Neural progenitor cell (in vitro differentiated cells): ENCODE measurements around the gene GAMT. TPM values are rescaled to one million over a fixed set of nuclear protein-coding genes. Genes with fewer than 3 reads are reported as not detected.

ENCODE experiments used
- DNase-seq: peaks from one replicate; pipeline ENCODE4 v3.0.0-alpha.2; 2016; ENCODE audit warnings: low spot score
- H2AFZ ChIP-seq: fragments of 200-600 bp; sonication (generic); replicated peaks from 2 replicates; pipeline ENCODE4 v1.6.1; 2016; ENCODE audit warnings: antibody characterized with exemption
- H3F3A ChIP-seq: fragments of 200-600 bp; sonication (generic); 2 replicates; pipeline ENCODE4 v1.6.1; 2016; ENCODE audit warnings: antibody characterized with exemption, low read depth
- H3K27ac ChIP-seq: fragments of 200-600 bp; sonication (generic); 2 replicates; pipeline ENCODE4 v1.5.1; 2016; ENCODE audit warnings: mild to moderate bottlenecking
- H3K27me3 ChIP-seq: fragments of 200-600 bp; sonication (generic); 2 replicates; pipeline ENCODE4 v1.6.1; 2016; ENCODE audit warnings: mild to moderate bottlenecking, moderate library complexity
- H3K36me3 ChIP-seq: fragments of 200-600 bp; sonication (generic); 2 replicates; pipeline ENCODE4 v1.5.1; 2016
- H3K4me1 ChIP-seq: fragments of 200-600 bp; sonication (generic); 2 replicates; pipeline ENCODE4 v1.6.1; 2016; ENCODE audit warnings: mixed run types
- H3K4me2 ChIP-seq: fragments of 200-600 bp; sonication (generic); 2 replicates; pipeline ENCODE4 v1.6.1; 2016
- H3K4me3 ChIP-seq: fragments of 200-600 bp; sonication (generic); 2 replicates; pipeline ENCODE4 v1.5.1; 2016
- H3K79me2 ChIP-seq: fragments of 200-600 bp; sonication (generic); 2 replicates; pipeline ENCODE4 v1.6.1; 2016; ENCODE audit warnings: low read depth
- H3K9ac ChIP-seq: fragments of 200-600 bp; sonication (generic); 2 replicates; pipeline ENCODE4 v1.6.1; 2016
- H3K9me3 ChIP-seq: fragments of 200-600 bp; sonication (generic); 2 replicates; pipeline ENCODE4 v1.5.1; 2016; ENCODE audit warnings: low read depth
- H4K20me1 ChIP-seq: fragments of 200-600 bp; sonication (generic); 2 replicates; pipeline ENCODE4 v1.6.1; 2016; ENCODE audit warnings: low read depth
- H3K27ac Mint-ChIP-seq: 3 replicates; pipeline ENCODE4 v1.8.0; 2021; ENCODE audit warnings: mixed read lengths
- H3K27me3 Mint-ChIP-seq: 2 replicates; pipeline ENCODE4 v1.8.0; 2022; ENCODE audit warnings: low read depth, mild to moderate bottlenecking, inconsistent platforms, moderate library complexity, mixed read lengths; ENCODE audit not compliant: insufficient read depth
- H3K36me3 Mint-ChIP-seq: 3 replicates; pipeline ENCODE4 v1.8.0; 2021; ENCODE audit warnings: mixed read lengths
- H3K4me1 Mint-ChIP-seq: 3 replicates; pipeline ENCODE4 v1.8.0; 2021; ENCODE audit warnings: mixed read lengths
- H3K4me3 Mint-ChIP-seq: 3 replicates; pipeline ENCODE4 v1.8.0; 2021; ENCODE audit warnings: mild to moderate bottlenecking, moderate library complexity, mixed read lengths
- H3K9me3 Mint-ChIP-seq: 3 replicates; pipeline ENCODE4 v1.8.0; 2020; ENCODE audit warnings: mixed read lengths
- CTCF ChIP-seq: fragments of 200-600 bp; sonication (generic); IDR thresholded peaks from 2 replicates; pipeline ENCODE4 v1.5.1; 2017; ENCODE audit warnings: antibody characterized with exemption, mild to moderate bottlenecking
- EZH2 ChIP-seq: fragments of 200-600 bp; sonication (generic); IDR thresholded peaks from 2 replicates; pipeline ENCODE4 v1.6.1; 2017; ENCODE audit warnings: antibody characterized with exemption, mild to moderate bottlenecking, moderate library complexity
- EZH2phosphoT487 ChIP-seq: fragments of 200-600 bp; sonication (generic); IDR thresholded peaks from 2 replicates; pipeline ENCODE4 v1.6.1; 2017; ENCODE audit warnings: antibody characterized with exemption
- total RNA-seq: library from RNA; depleted of rRNA; stranded (reverse); fragments of >200 nt; gene quantifications from 2 replicates; pipeline ENCODE4 v1.2.3, GENCODE V29; 2015; ENCODE audit warnings: low replicate concordance

Gene GAMT
- total RNA-seq, 1 donor from 2014 or later = 13.8 TPM

GRCh38 chr19:1426736-1427135 is 25.4 kb upstream of the GAMT start:
- H3K79me2 ChIP-seq = peaks cover 52% of the 10 kb centered on the region
- H3K4me2 ChIP-seq = no peak overlapping the region
- peaks cover 17% of the 10 kb centered on the region for H3K36me3 Mint-ChIP-seq
- no peak for DNase-seq
- no peak overlapping the region for H3K4me3 Mint-ChIP-seq
- peak overlapping the region; percentile 32 for H3K9ac ChIP-seq
- peaks cover 13% of the 10 kb centered on the region for H3K4me1 ChIP-seq
- H3K27ac Mint-ChIP-seq = no peak overlapping the region
- peaks cover 57% of the 10 kb centered on the region for H3K4me1 Mint-ChIP-seq
- H3F3A ChIP-seq = peaks cover 8% of the 10 kb centered on the region
- TF ChIP-seq CTCF (no peak), EZH2 (no peak), EZH2phosphoT487 (no peak)
- peaks cover 10% of the 10 kb centered on the region for H3K27me3 Mint-ChIP-seq
- peaks cover 87% of the 10 kb centered on the region for H4K20me1 ChIP-seq
- H3K4me3 ChIP-seq = no peak overlapping the region
- H3K27me3 ChIP-seq = no peaks in the 10 kb centered on the region
- H3K36me3 ChIP-seq = no peaks in the 10 kb centered on the region
- no peak overlapping the region for H2AFZ ChIP-seq
- H3K27ac ChIP-seq = no peak overlapping the region
- H3K9me3 ChIP-seq = no peaks in the 10 kb centered on the region
- H3K9me3 Mint-ChIP-seq = no peaks in the 10 kb centered on the region

- Mint-ChIP-seq H3K4me3 (peak overlapping the region; percentile 50), H3K36me3 (peaks cover 17% of the 10 kb centered on the region), H3K27me3 (peaks cover 10% of the 10 kb centered on the region), H3K9me3 (no peaks in the 10 kb centered on the region), H3K4me1 (peaks cover 57% of the 10 kb centered on the region), H3K27ac (no peak overlapping the region)
- peaks cover 8% of the 10 kb centered on the region for H3F3A ChIP-seq
- H3K9me3 ChIP-seq = no peaks in the 10 kb centered on the region
- H3K36me3 ChIP-seq = no peaks in the 10 kb centered on the region
- H3K4me1 ChIP-seq = peaks cover 13% of the 10 kb centered on the region
- peaks cover 56% of the 10 kb centered on the region for H3K79me2 ChIP-seq
- no peak overlapping the region for H3K27ac ChIP-seq
- H3K27me3 ChIP-seq = no peaks in the 10 kb centered on the region
- H3K9ac ChIP-seq = peak overlapping the region; percentile 32
- DNase-seq = no peak
- peaks cover 90% of the 10 kb centered on the region for H4K20me1 ChIP-seq
- H3K4me2 ChIP-seq = peak overlapping the region; percentile 31
- no peak for TF ChIP-seq EZH2phosphoT487
- no peak for TF ChIP-seq EZH2
- TF ChIP-seq CTCF = no peak
- no peak overlapping the region for H2AFZ ChIP-seq
- H3K4me3 ChIP-seq = no peak overlapping the region
Observed at GRCh38 chr19:1425902-1426301, 24.6 kb upstream of the GAMT start.

GRCh38 chr19:1425102-1425837 is 23.9 kb upstream of the GAMT start:
- peak overlapping the region; percentile 31 for H3K4me2 ChIP-seq
- peaks cover 96% of the 10 kb centered on the region for H4K20me1 ChIP-seq
- no peaks in the 10 kb centered on the region for H3K9me3 ChIP-seq
- no peak for DNase-seq
- Mint-ChIP-seq H3K27me3 (peaks cover 10% of the 10 kb centered on the region), H3K4me1 (peaks cover 57% of the 10 kb centered on the region), H3K4me3 (peak overlapping the region; percentile 61), H3K9me3 (no peaks in the 10 kb centered on the region), H3K36me3 (peaks cover 20% of the 10 kb centered on the region), H3K27ac (peak overlapping the region; percentile 90)
- no peak overlapping the region for H3K4me3 ChIP-seq
- H3K79me2 ChIP-seq = peaks cover 62% of the 10 kb centered on the region
- H2AFZ ChIP-seq = no peak overlapping the region
- H3K9ac ChIP-seq = no peak overlapping the region
- no peaks in the 10 kb centered on the region for H3K36me3 ChIP-seq
- peaks cover 13% of the 10 kb centered on the region for H3K4me1 ChIP-seq
- TF ChIP-seq EZH2phosphoT487 (no peak), CTCF (no peak), EZH2 (no peak)
- H3F3A ChIP-seq = peaks cover 8% of the 10 kb centered on the region
- H3K27ac ChIP-seq = peak overlapping the region; percentile 37
- H3K27me3 ChIP-seq = no peaks in the 10 kb centered on the region
